ENCODE measurements around the gene PRKACA.

PRKACA gene

GRCh38 chr19:14059652-14060155 is 57.9 kb downstream of the PRKACA start:
- TF ChIP-seq CTCF (IDR thresholded peaks at IDR 0.05; ENCODE audit: low read depth, low read length, missing control alignments) = no peak
- no peak for DNase-seq (ENCODE audit: extremely low read depth, low read depth)
- no peak overlapping the region for H3K4me3 ChIP-seq (replicated peaks; ENCODE audit: low read depth, low read length)

GRCh38 chr19:14059093-14059480 is 58.5 kb downstream of the PRKACA start:
- no peak for DNase-seq (ENCODE audit: extremely low read depth, low read depth)
- H3K4me3 ChIP-seq (replicated peaks; ENCODE audit: low read depth, low read length) = no peak overlapping the region
- TF ChIP-seq CTCF (IDR thresholded peaks at IDR 0.05; ENCODE audit: low read depth, low read length, missing control alignments) = peak; percentile 82

- peak overlapping the region; percentile 20; the same call in 1 of the 2 replicates for H3K4me3 ChIP-seq (replicated peaks; ENCODE audit: low read depth, low read length)
- DNase-seq (ENCODE audit: extremely low read depth, low read depth) = no peak
- TF ChIP-seq CTCF (IDR thresholded peaks at IDR 0.05; ENCODE audit: low read depth, low read length, missing control alignments) = no peak
Observed at GRCh38 chr19:14058182-14059092, 59.1 kb downstream of the PRKACA start.

- H3K4me3 ChIP-seq (replicated peaks; ENCODE audit: low read depth, low read length) = peak overlapping the region; percentile 28
- no peak for DNase-seq (ENCODE audit: extremely low read depth, low read depth)
- TF ChIP-seq CTCF (IDR thresholded peaks at IDR 0.05; ENCODE audit: low read depth, low read length, missing control alignments) = no peak
Observed at GRCh38 chr19:14056741-14057356, 60.7 kb downstream of the PRKACA start.

- no peak for TF ChIP-seq CTCF (IDR thresholded peaks at IDR 0.05; ENCODE audit: low read depth, low read length, missing control alignments)
- DNase-seq (ENCODE audit: extremely low read depth, low read depth) = no peak
- H3K4me3 ChIP-seq (replicated peaks; ENCODE audit: low read depth, low read length) = no peak overlapping the region
Observed at GRCh38 chr19:14056069-14056666, 61.4 kb downstream of the PRKACA start.

GRCh38 chr19:14055396-14055795 is 62.2 kb downstream of the PRKACA start:
- no peak for DNase-seq (ENCODE audit: extremely low read depth, low read depth)
- H3K4me3 ChIP-seq (replicated peaks; ENCODE audit: low read depth, low read length) = no peak overlapping the region
- no peak for TF ChIP-seq CTCF (IDR thresholded peaks at IDR 0.05; ENCODE audit: low read depth, low read length, missing control alignments)

All from HFF-Myc (cell line).